ENCODE data around the gene GPM6B.
"Not testable (repeated sequence)": the region's sequence is repeated elsewhere in the genome, so short reads cannot be mapped to it uniquely, and the experiment has no call there.

GPM6B gene

GRCh38 chrX:13764281-13764680 is 52.6 kb downstream of the GPM6B start:
- no peak for DNase-seq (ENCODE audit: low read depth)

- DNase-seq (ENCODE audit: low read depth) = no peak
These were observed 53.4 kb downstream of the GPM6B start for GRCh38 chrX:13763489-13763888.

GRCh38 chrX:13761606-13762414 is 55.1 kb downstream of the GPM6B start:
- no peak for DNase-seq (ENCODE audit: low read depth)

- no peak for DNase-seq (ENCODE audit: low read depth)
These were observed 56.5 kb downstream of the GPM6B start for GRCh38 chrX:13760426-13760825.

- no peak for DNase-seq (ENCODE audit: low read depth)
These were observed 57.7 kb downstream of the GPM6B start for GRCh38 chrX:13759152-13759718.

- no peak for DNase-seq (ENCODE audit: low read depth)
These were observed 60.5 kb downstream of the GPM6B start for GRCh38 chrX:13756381-13756780.

- DNase-seq (ENCODE audit: low read depth) = no peak
These were observed 61.6 kb downstream of the GPM6B start for GRCh38 chrX:13755254-13755653.

GRCh38 chrX:13754765-13755164 is 62.1 kb downstream of the GPM6B start:
- DNase-seq (ENCODE audit: low read depth) = no peak

GRCh38 chrX:13752646-13753045 is 64.2 kb downstream of the GPM6B start:
- no peak for DNase-seq (ENCODE audit: low read depth)

- no peak for DNase-seq (ENCODE audit: low read depth)
These were observed 64.8 kb downstream of the GPM6B start for GRCh38 chrX:13752141-13752540.

GRCh38 chrX:13750812-13751211 is 66.1 kb downstream of the GPM6B start:
- no peak for DNase-seq (ENCODE audit: low read depth)

- no peak for DNase-seq (ENCODE audit: low read depth)
These were observed 66.7 kb downstream of the GPM6B start for GRCh38 chrX:13750204-13750603.

GRCh38 chrX:13748486-13748885 is 68.4 kb downstream of the GPM6B start:
- no peak for DNase-seq (ENCODE audit: low read depth)

GRCh38 chrX:13747836-13748235 is 69.1 kb downstream of the GPM6B start:
- DNase-seq (ENCODE audit: low read depth) = peak; percentile 47

- no peak for DNase-seq (ENCODE audit: low read depth)
These were observed 74.3 kb downstream of the GPM6B start for GRCh38 chrX:13742397-13743176.

- no peak for DNase-seq (ENCODE audit: low read depth)
These were observed 75.2 kb downstream of the GPM6B start for GRCh38 chrX:13741695-13742094.

GRCh38 chrX:13734278-13735172 is 82.4 kb downstream of the GPM6B start, which contains the start of the genes OFD1 and TRAPPC2:
TSS of gene OFD1 (plus strand) at chrX:13734748. CDS start at chrX:13735072, 324 bp downstream.
TSS of gene TRAPPC2 (minus strand) at chrX:13734620. CDS start at chrX:13719963, 14,657 bp downstream.
- peak; percentile 87 for DNase-seq (ENCODE audit: low read depth)

- DNase-seq (ENCODE audit: low read depth) = no peak
These were observed 83.4 kb downstream of the GPM6B start for GRCh38 chrX:13733506-13733905.

- no peak for DNase-seq (ENCODE audit: low read depth)
These were observed 84.4 kb downstream of the GPM6B start for GRCh38 chrX:13732246-13733067.

- DNase-seq (ENCODE audit: low read depth) = not testable (repeated sequence)
These were observed 86.4 kb downstream of the GPM6B start for GRCh38 chrX:13730523-13730922.

- DNase-seq (ENCODE audit: low read depth) = not testable (repeated sequence)
These were observed 90.3 kb downstream of the GPM6B start for GRCh38 chrX:13726583-13726982.
